Activated T-helper 9 cell treated with anti-CD3 and anti-CD28 coated beads, Interleukin-2, amount 50 U/mL, for 16 hours (primary cell): ENCODE results near the gene CIAO2A.
"Not testable (repeated sequence)": the region's sequence is repeated elsewhere in the genome, so short reads cannot be mapped to it uniquely, and the experiment has no call there.

Experiments
- DNase-seq: peaks from one replicate; pipeline ENCODE4 v3.0.0-alpha.2; 2020; ENCODE audit warnings: low read depth

CIAO2A gene

DNA sequence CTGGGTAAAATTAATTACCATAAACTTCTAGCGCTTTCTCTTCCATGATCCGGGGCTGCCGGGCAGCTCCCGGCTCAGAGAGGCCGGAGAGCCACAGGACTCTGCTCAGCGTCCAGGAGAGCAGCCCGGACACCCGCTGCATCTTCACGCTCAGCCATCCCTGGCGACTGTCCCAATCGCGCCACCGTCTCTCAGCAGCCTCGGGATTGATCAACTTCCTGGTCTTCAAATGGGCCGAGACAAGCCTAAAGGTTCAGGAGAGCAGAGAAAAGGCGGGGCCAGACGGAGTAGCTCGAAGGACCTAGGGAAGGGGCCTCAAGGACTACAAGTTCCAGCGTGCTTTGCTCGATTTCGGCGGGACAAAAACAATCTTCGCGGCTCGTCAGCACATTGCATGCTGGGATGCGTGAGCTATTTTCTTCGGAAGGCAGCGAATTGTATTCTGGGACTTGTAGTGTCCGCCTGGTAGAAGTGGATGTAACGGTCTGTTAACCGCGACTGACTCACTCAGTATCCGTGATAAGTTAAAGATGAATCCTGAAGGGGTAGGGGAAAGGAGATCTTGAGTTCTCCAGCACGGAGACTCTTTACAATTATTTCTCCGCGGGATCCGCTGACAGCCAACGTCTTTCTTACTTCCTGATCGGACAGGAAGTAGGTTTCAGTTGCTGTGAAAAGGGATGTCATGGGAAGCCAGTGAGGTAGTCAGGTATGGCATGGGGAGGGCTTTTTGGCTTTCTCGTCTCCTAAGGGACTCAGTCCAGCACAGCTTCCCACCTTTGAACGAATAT, at the start of gene CIAO2A:
TSS of gene CIAO2A (minus strand) at position 212 of the 791 bp plus-strand sequence. CDS start at position 142, 70 bp downstream.
- DNase-seq: peak; percentile 82

DNA sequence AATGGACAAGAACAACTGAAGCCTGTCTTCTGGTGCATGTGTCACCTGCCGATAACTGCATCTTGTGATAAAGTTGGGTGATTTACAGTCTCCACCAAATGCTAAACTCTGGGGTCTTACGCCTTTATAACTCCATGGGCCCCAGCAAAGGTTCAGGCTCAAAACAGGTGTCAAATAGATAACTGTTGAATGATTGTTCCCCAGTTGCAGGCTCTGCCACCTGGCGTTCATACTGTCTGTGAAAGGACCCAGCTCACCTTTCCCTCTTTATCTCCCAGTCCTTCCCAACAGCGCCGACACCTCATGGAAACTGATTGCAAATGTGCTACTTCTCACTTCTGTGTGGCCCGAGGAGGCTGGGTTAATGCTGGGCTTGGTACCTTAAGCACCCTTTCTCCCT, 49.6 kb upstream of the CIAO2A start:
- DNase-seq: no peak

DNA sequence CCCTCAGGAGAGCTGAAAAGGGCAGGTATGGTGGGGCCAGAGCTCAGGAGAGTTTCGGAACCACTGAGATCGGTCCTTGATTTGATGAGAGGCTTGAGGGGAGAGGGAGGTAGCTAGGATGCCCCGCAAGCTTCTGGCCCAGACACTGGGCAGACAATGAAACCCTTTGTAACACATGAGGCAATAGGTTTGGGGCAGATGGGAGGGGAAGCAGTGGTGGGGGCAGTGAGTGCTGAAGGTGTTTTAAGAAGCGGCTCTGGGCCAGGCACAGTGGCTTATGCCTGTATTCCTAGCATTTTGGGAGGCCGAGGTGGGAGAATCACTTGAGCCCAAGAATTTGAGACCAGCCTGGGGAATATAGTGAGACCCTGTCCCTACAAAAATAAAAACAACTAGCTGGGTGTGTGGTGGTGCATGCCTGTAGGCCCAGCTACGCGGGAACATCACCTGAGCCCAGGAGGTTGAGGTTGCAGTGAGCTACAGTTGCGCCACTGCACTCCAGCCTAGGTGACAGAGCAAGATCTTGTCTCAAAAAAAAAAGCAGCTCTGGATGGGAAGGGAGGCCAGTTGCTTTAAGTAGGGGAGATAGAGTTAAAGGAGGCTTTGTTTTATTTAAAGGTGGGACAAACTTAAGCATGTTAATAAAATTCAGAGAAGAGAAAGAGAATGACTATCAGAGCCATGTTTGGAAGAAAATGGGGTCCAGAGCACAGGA, 48.3 kb upstream of the CIAO2A start:
- DNase-seq: no peak

DNA sequence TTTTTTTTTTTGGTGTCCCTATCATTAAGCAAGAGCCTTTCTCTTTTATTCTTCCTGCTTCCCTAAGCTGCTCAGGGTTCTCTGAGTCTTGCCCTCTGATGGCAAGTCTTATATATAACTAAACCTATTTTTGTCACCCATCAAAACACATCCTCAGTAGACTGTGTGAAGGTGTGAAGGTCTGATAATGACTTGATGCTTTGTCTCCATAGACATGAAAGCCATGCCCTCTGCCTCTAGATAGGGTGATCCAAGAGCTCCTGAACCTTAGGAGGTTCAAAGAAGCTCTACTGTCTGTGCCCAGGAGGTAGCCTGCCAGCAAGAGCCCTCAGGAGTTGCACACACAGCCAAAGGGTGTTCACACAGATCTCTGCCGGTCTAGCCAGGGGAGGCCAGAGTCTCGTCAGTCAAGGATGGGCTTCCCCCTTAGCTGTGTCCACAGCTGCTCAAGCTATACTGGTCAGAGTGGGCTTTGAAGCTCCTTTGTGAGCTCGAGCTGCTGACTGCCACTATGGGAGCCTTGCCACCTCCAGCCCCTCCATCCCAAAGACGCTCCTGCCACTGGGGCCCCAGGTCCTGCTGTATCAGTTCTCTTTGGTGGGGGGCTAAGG, 44.8 kb upstream of the CIAO2A start:
- no peak for DNase-seq

DNA sequence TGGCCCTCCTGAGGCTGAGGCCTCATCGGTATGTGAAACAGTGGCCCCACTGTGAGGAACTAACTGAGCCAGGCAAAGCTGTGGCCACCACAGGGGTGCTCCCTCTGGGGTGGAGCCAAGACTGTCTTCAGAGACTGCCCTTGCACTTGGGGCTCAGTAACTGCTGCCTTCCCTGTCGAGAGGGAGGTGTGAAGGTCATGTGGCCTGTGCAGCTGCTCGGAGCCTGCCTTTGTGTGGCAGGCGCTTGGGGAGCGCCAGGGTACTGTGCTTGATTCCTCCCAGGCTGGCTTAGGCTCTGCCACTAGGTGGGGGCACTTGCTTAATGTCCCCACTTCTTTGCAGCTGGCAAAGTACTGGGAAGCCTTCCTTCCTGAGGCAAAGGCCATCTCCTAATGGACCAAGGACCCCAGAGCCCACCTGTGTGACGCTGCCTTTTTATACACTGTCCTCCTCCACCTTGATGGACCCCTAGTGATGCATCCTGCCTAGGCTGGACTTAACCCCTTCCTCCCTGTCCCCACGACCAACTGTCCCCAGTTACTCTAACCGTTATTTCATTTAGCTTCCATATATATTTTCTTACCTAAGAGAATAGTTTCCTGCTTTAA, 43.7 kb upstream of the CIAO2A start:
- no peak for DNase-seq

DNA sequence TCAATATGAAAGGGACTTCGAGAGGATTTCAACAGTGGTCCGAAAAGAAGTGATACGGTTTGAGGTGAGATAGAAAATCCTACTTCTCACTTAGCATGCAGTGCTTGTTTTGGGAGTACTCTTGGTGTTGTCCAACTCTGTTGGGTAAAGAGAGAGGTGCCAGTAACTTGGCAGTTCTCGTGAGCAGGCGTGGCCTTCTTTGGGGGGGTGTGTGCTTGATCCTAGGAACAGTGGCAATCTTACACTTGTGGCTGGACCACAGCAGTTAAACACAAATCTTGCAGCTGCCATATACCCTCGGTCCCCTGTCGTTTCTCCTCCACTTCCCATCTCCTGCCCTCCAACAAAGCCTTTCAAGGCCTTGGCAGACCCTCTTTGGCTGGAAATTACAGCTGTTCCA, 42.7 kb upstream of the CIAO2A start:
- no peak for DNase-seq

DNA sequence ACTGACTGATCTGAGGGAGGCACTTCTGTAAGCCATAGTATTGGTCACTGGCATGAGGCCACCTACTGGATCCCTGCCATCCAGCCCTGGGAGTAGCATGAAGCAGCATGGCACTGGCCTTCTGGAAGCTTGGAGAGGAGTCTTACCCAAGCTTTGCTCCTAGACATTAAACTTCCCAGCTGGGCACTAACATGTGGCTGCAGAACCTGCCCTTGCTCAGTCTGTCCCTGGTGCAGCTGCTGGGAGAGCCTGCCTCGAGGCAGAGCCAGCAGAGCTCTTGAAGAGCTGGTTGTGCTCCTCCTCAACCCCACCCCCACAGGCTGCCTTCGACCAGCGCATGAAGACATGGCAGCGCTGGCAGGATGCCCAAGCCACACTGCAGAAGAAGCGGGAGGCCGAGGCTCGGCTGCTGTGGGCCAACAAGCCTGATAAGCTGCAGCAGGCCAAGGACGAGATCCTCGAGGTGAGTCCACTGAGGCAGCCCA, 40.7 kb upstream of the CIAO2A start:
- no peak for DNase-seq

DNA sequence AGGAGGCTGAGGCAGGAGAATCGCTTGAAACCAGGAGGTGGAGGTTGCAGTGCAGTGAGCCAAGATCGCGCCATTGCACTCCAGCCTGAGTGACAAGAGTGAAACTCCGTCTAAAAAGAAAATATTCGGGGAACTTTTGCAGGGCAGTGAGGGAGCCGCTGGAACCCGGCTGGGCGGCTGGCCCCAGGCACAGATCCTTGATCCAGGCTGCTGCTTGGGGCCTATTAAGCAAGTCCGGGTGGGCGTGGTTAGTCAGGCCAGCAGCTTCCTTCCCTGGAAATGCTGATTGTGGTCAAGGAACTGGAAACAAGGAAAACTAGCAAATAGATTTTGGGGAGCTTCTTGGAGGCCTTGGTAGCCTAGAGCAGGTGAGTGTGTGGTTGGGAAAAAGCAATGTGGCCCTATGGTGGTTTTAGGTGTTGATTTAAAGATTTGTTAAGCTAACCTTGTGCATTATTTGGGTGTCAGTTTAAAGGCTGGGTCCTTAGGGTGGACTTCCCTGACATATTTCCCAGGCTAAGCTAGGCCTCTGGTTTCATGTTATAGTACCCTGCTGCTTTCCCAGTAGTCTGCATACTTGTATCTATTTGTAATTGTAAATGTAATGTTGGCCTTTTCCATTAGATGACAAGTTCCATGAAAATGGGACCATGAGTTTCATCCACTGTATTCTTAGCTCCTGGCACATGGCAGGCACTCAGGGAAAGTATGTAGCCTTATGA, 40.1 kb upstream of the CIAO2A start:
- DNase-seq: no peak

GRCh38 chr15:64132217-64132616, 38.6 kb upstream of the CIAO2A start:
- DNase-seq: no peak

DNA sequence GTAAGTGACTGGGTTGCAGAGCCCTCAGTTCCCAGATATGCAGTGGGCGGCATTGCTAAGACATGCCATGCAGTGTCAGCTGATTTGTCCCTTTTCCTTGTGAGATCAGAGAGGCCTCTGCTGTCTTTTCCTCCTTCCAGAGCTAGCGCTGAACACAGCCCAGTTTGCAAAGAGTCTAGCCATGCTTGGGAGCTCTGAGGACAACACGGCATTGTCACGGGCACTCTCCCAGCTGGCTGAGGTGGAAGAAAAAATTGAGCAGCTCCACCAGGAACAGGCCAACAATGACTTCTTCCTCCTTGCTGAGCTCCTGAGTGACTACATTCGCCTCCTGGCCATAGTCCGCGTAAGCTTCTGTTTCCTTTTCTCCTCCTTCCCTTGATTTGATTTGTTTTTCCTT, 37.9 kb upstream of the CIAO2A start:
- no peak for DNase-seq

DNA sequence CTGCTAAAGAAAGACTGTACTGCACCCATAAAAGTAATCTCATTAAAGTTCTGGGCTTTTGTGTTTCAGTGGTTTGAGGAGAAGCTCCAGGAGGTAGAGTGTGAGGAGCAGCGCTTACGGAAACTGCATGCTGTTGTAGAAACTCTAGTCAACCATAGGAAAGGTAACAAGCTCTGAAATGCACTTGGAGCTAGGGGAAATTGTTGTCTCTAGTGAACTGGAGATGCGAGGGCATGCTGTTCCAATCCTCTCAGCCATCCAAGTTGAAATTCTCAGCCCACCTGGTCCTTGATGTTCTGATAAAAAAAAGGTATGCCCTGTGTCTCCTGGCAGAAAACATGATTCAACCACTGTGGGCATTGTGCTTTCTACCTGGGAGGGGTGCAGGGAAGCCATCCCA, 36.5 kb upstream of the CIAO2A start:
- DNase-seq: no peak

DNA sequence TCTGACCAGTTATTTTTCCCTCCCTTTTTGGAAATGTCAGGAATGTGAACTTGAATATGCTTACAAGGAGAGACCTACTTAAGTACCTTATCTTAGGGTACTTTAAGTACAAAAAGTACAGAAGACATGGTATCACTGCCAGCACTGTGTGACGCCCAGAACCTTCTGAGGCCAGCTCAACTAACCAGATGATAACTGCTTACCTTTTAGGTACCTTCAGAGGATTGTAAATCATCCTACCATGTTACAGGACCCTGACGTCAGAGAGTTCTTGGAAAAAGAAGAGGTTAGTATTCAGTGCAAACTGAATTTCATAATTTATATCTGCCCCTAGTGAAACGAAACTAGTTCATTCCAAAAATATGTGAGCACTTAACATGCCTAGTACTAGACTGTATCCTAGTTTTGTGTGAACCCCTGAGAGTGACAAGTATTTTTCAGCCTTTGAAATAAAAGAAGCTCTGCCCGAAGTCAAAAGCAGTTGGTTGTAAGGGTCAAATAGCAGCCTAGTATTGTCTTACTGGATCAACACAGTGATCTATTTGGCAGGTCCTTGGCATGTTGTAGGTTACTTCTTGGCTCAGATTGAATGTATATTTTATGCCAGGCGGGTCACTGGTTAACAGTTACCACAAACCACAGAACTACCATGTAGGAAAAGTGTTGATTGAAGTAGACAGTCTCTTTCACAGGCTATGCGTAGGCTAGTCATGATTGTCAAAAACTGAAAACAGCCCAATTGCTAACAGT, 34.1 kb upstream of the CIAO2A start:
- no peak for DNase-seq

DNA sequence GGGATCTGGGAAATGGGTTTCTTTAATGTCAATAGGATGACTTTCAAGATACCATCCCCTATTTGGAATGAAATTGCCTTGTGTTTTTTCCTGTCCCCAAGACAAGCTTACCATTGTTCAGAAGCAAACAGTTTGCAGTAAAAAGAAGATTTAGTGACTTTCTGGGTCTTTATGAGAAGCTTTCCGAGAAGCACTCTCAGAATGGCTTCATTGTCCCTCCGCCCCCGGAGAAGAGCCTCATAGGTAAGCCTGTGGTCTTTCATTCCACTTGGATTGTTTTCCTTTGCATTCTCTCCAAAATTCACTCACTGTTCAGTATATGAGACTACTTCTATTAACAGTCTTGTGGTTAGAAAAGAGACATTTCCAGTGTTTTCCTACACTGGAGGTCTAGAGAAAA, 32.3 kb upstream of the CIAO2A start:
- DNase-seq: no peak

- DNase-seq: no peak
Measured at GRCh38 chr15:64122936-64123351, 29.3 kb upstream of the CIAO2A start.

DNA sequence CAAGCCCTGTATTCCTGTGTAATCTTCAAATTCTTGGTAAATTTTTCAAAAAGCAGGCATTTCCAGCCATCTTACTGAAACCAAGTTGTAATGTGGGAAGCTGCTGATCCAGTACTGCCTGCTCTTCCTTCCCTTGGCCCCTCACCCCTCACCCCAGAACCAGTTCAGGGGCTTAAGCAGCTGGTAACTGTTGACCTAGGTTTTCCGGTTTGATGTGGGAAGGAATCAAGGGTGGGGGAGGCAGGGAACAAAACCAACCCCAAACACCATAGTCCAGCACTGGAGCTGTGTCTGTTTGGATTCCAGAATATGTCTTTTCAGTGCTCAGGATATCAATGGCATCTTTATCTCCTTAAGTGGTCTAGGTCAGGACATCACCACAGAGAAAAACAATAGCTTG, 28.8 kb upstream of the CIAO2A start:
- DNase-seq: no peak

DNA sequence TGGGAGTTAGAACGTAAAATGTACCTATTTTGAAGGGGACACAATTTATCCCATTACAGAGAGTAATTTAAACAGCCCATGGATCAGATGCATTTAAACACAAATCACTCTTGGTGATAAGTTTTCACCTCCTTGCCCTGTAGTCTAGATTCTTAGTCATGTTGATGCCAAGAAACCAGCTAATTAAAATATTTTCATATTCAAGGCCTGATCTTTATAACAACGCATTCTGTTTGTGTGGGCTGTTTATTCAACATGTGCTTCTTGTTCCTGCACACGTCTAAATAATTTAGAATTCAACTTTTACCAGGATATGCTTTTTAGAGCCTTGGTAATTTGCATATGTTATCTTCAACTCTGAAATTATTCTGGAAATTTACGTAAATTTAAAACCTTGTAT, 28.0 kb upstream of the CIAO2A start:
- DNase-seq: no peak

DNA sequence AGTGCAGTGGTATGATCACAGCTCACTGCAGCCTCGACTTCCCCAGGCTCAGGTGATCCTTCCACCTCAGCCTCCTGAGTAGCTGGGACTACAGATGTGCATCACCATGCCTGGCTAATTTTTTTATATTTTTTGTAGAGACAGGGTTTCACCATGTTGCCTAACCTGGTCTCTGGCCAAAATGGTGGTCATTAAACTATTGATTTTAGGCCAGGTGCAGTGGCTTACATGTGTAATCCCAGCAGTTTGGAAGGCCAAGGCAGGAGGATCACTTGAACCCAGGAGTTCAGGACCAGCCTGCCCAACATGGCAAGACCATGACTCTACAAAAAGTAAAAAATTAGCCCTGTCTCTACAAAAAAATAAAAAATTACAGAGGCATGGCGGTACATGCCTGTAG, 26.7 kb upstream of the CIAO2A start:
- not testable (repeated sequence) for DNase-seq

DNA sequence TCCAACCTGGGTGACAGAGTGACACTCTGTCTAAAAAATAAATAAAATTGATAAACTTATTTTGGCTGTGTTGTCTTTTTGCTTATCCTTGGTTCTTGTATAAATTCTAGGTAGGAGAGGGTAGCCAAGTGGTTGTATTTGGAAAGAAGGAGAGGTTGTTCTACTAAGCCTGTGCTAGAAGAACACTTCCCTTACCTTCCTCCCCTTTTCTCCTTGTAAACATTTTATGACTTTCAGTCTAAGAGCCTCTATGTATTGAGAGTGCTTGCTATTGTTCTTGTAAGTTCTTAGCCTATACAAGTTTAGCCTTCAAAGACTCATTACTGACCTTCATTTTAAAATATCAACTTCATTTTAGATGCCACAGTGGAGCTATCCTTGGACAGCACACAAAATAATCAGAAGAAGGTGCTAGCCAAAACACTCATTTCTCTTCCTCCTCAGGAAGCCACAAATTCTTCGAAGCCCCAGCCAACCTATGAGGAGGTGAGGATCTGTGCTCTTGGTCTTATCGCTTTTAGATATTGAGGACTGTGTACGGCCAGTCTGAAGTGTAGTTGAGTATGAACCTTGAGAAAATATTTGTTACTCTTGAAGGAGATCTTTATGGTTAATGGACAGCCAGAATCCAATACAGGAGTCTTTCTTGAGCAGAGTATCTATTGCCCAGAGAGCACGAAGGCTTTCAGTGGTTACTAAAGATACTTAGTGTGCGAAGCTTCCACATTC, 24.3 kb upstream of the CIAO2A start:
- no peak for DNase-seq

GRCh38 chr15:64112904-64113303, 19.3 kb upstream of the CIAO2A start:
- DNase-seq: no peak

GRCh38 chr15:64112073-64112772, 18.6 kb upstream of the CIAO2A start:
- DNase-seq: no peak
